Measurements from ENCODE around the gene LAMA3. TPM values are rescaled to one million over a fixed set of nuclear protein-coding genes. Genes with fewer than 3 reads are reported as not detected.

Gene LAMA3
- polyA plus RNA-seq, 1 of the 3 experiments (the other 2 are of a cell fraction): 3.5 TPM

DNA sequence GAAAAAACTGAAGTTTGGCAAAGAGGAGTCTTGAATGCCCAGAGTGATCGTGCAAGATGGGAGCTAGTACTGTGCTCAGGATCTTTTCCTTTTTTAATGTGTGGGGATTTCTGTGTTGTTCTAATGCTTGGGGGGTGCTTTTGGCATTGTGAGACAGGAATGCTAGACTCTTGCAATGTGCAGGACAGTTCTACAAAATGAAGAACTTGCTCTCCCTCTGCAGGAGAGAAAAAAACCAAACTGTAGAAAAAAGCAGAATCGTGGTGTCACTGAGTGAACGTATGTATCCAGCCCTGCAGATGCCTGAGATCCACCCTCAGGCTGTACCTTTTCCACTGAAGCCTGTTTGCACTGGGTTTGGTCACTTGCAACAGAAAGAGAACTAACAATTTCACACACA lies 313.2 kb downstream of the LAMA3 start:
- no peak for DNase-seq
- Histone ChIP-seq H3K9me2 (no peaks in the 10 kb centered on the region), H3K27ac (ENCODE audit: low read depth in 2 of 2, low read length in 1 of 2) (no peak overlapping the region), H3K9ac (no peak overlapping the region), H4K20me1 (ENCODE audit: insufficient read depth) (no peaks in the 10 kb centered on the region), H3K4me3 (ENCODE audit: low read depth in 2 of 2, low read length in 1 of 2) (no peak overlapping the region), H2AFZ (ENCODE audit: low read depth) (no peak overlapping the region), H3K27me3 (ENCODE audit: insufficient read depth) (no peaks in the 10 kb centered on the region), H3K4me2 (no peak overlapping the region), H3F3A (replicated peaks; ENCODE audit: insufficient read depth) (no peaks in the 10 kb centered on the region), H3K79me2 (ENCODE audit: insufficient read depth) (no peaks in the 10 kb centered on the region), H3K9me3 (no peaks in the 10 kb centered on the region), H3K4me1 (ENCODE audit: control insufficient read depth in 1 of 2, insufficient read depth in 2 of 2, low read depth in 1 of 2, low read length in 1 of 2) (0 out of 4 replicates have a peak, but pooled peaks cover 0 to 3% of the 10 kb centered on the region in 2 experiments), H3K36me3 (replicated peaks in 1 of 2; ENCODE audit: control insufficient read depth in 1 of 2, insufficient read depth in 2 of 2, low read length in 1 of 2) (no peaks in the 10 kb centered on the region)
- 80% methylated on average over 3 of the region's 3 CpGs for WGBS (ENCODE audit: low lambda C conversion rate)
- CTCF ChIA-PET: no interaction called here
- POLR2A ChIA-PET: no interaction called here
- no peak for TF ChIP-seq RXRA (IDR thresholded peaks at IDR 0.05; ENCODE audit: borderline replicate concordance, low read depth)
- TF ChIP-seq, protein P1, sequence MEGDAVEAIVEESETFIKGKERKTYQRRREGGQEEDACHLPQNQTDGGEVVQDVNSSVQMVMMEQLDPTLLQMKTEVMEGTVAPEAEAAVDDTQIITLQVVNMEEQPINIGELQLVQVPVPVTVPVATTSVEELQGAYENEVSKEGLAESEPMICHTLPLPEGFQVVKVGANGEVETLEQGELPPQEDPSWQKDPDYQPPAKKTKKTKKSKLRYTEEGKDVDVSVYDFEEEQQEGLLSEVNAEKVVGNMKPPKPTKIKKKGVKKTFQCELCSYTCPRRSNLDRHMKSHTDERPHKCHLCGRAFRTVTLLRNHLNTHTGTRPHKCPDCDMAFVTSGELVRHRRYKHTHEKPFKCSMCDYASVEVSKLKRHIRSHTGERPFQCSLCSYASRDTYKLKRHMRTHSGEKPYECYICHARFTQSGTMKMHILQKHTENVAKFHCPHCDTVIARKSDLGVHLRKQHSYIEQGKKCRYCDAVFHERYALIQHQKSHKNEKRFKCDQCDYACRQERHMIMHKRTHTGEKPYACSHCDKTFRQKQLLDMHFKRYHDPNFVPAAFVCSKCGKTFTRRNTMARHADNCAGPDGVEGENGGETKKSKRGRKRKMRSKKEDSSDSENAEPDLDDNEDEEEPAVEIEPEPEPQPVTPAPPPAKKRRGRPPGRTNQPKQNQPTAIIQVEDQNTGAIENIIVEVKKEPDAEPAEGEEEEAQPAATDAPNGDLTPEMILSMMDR (IDR thresholded peaks at IDR 0.05): no peak; the same call in 1 of the 2 replicates
- TF ChIP-seq RFX5 (IDR thresholded peaks at IDR 0.05; ENCODE audit: low read length): no peak
- TF ChIP-seq NFIC (IDR thresholded peaks at IDR 0.05; ENCODE audit: borderline replicate concordance): no peak
- no peak for TF ChIP-seq FOXJ3 (CRISPR knock-in tag; IDR thresholded peaks at IDR 0.05)
- TF ChIP-seq JUND (IDR thresholded peaks at IDR 0.05): no peak
- no peak for TF ChIP-seq FOXM1 (IDR thresholded peaks at IDR 0.05; ENCODE audit: low read depth)
- no peak for TF ChIP-seq SMC3 (IDR thresholded peaks at IDR 0.05; ENCODE audit: low read depth, low read length)
- no peak for TF ChIP-seq EZH2phosphoT487 (IDR thresholded peaks at IDR 0.05; ENCODE audit: borderline replicate concordance, low read depth)
- TF ChIP-seq SIN3A (IDR thresholded peaks at IDR 0.05; ENCODE audit: borderline replicate concordance, low read depth, low read length): no peak
- TF ChIP-seq MEF2A (IDR thresholded peaks at IDR 0.05; ENCODE audit: borderline replicate concordance, low read depth): no peak
- no peak for TF ChIP-seq REST (IDR thresholded peaks at IDR 0.05; ENCODE audit: low read depth, low read length)
- no peak for TF ChIP-seq NRF1 (IDR thresholded peaks at IDR 0.05; ENCODE audit: low read depth, low read length)
- no peak for TF ChIP-seq TAF1 (IDR thresholded peaks at IDR 0.05; ENCODE audit: borderline replicate concordance, low read depth, low read length)
- no peak for TF ChIP-seq MAX (IDR thresholded peaks at IDR 0.05; ENCODE audit: low read depth)
- no peak for TF ChIP-seq EP300 (IDR thresholded peaks at IDR 0.05; ENCODE audit: borderline replicate concordance in 1 of 2, low read depth in 1 of 2, low read length in 1 of 2)
- no peak for TF ChIP-seq TEAD4 (IDR thresholded peaks at IDR 0.05; ENCODE audit: borderline replicate concordance, insufficient read depth)

Data from SK-N-SH (cell line).